GM12891 (cell line): ENCODE data around the gene DDI2.
"Not testable (repeated sequence)": the region's sequence is repeated elsewhere in the genome, so short reads cannot be mapped to it uniquely, and the experiment has no call there.

ENCODE experiments used
- DNase-seq: peaks from one replicate; pipeline ENCODE4 v3.0.0; 2011; ENCODE audit warnings: low spot score; ENCODE audit not compliant: insufficient read length
- FAIRE-seq: peaks from 2 replicates; lab custom pipeline; 2011; peaks lifted over from hg19 to GRCh38; lab: Jason Lieb, UNC
- PAX5 ChIP-seq: IDR thresholded peaks from 2 replicates; pipeline ENCODE4 v1.6.1; 2011; ENCODE audit warnings: low read length, moderate library complexity, mild to moderate bottlenecking; ENCODE audit not compliant: insufficient read depth, severe bottlenecking
- POLR2A ChIP-seq: IDR thresholded peaks from 2 replicates; pipeline ENCODE4 v1.6.1; 2011; ENCODE audit warnings: low read depth, low read length, control low read depth
- POLR2AphosphoS5 ChIP-seq: IDR thresholded peaks from 2 replicates; pipeline ENCODE4 v1.6.1; 2011; ENCODE audit warnings: low read depth, low read length, control low read depth
- POU2F2 ChIP-seq: IDR thresholded peaks from 2 replicates; pipeline ENCODE4 v1.6.1; 2011; ENCODE audit warnings: low read depth, mild to moderate bottlenecking, control low read depth, low read length, moderate library complexity
- SPI1 ChIP-seq: IDR thresholded peaks from 2 replicates; pipeline ENCODE4 v1.6.1; 2011; ENCODE audit warnings: low read depth, low read length, control low read depth
- TAF1 ChIP-seq: IDR thresholded peaks from 2 replicates; pipeline ENCODE4 v1.6.1; 2011; ENCODE audit warnings: low read depth, low read length, control low read depth

Gene DDI2

DNA sequence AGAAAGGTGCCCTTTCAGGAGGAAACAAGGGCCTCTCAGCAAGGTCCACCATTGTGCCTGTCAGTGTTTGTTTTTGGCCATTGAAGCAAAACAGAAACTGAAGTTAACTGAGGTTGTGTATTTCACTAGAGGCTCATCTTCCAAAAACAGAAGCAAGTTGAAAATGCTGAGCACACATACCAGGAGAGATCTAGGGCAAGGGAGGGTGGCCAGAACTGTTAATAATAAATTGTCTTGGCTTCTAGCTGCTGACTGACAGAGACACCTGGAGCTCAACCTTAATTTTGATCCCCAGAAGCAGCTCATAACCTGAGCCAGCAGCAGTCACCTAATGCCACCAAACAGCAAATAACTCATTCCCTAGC is 37.6 kb upstream of the DDI2 start:
- DNase-seq (peak; percentile 30), FAIRE-seq (peak; percentile 67)
- no peak for TF ChIP-seq PAX5
- no peak for TF ChIP-seq POLR2AphosphoS5
- TF ChIP-seq SPI1 = no peak
- no peak for TF ChIP-seq POLR2A
- TF ChIP-seq POU2F2 = no peak
- no peak for TF ChIP-seq TAF1

DNA sequence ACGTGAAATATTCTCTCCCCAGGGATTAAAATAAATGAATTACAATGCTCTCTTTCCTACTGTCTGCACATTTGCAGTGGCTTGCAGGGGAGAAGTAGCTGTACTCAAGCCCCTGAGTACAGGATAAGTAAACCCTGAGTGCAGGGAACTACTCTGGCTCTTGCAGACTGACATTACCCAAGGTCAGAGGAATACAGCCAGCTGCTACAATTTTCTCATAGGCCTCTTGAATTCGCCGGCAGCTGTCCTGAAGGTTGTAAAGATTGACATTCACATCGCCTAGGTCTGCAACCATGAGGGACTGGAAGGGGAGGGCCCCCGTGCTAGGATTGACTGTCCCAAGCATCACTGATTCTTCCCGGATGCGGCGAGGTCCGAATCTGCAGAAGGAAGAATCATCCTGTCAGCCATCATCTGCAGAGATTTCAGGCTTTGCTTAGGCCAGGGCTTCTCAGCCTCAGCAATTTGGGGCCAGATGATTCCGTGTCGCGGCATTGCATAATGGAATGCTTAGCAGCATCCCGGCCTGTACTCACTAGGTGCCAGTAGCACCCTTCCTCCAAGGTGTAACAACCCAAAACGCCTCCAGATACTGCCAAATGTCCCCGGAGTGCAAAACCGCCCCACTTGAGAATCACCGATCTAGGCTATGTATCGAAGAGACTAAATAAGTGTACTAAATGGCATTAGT is 34.1 kb upstream of the DDI2 start:
- TF ChIP-seq POLR2A (no peak), POU2F2 (no peak)
- DNase-seq (no peak), FAIRE-seq (no peak)

DNA sequence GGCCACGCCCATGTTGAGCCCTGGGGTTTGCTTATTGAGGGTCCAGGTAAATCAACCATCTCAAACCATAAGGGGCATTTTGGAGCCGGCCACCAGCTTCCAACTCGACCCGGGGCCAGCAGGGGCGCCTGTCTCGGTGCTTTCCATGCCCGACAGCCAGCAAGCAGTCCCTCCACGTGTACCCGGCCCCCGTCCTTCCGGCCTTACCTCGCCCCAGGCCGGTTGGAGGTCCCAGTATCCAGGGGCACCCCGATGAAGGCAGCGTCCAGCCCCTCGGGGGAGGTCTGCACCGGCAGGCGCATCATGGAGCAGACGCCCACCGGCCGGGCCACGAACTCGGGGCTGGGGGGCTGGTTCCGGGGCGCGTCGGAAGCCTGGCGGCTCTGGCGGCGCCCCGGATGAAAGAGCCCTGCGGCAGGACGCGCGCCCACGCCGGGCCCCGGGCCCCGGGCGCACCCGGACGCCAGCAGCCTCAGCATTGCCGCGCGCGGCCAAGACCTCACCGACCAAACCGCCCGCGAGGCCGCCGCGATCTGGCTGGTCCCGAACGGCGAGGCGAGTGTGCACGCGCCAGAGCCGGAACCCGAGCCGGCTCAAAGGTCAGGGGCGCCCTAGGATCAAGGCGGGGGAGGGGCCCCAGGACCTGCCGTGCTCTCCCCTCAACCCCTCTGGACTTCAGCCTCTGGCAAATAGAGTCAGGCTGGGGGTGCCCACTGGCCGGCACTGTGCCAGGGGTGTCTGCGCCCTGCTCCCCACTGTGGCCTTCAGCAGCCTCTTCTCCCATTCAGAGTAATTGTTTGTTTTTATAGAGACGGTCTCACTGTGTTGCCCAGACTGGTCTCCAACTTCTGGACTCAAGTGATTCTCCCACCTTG is 32.5 kb upstream of the DDI2 start, which contains the start of gene AGMAT:
AGMAT (minus strand) TSS at position 563 of the 875 bp plus-strand sequence; CDS start at position 479, 84 bp downstream.
- TF ChIP-seq PAX5 (no peak), POLR2AphosphoS5 (0 out of 2 replicates have a peak, but pooled peaks have one; percentile 34), POU2F2 (no peak), POLR2A (no peak)
- peak; percentile 77 for DNase-seq
- FAIRE-seq = peak; percentile 61

- DNase-seq = no peak
- no peak for FAIRE-seq
- TF ChIP-seq TAF1 (no peak), POLR2AphosphoS5 (no peak)
Observed at GRCh38 chr1:15592285-15592684, 25.0 kb upstream of the DDI2 start.

DNA sequence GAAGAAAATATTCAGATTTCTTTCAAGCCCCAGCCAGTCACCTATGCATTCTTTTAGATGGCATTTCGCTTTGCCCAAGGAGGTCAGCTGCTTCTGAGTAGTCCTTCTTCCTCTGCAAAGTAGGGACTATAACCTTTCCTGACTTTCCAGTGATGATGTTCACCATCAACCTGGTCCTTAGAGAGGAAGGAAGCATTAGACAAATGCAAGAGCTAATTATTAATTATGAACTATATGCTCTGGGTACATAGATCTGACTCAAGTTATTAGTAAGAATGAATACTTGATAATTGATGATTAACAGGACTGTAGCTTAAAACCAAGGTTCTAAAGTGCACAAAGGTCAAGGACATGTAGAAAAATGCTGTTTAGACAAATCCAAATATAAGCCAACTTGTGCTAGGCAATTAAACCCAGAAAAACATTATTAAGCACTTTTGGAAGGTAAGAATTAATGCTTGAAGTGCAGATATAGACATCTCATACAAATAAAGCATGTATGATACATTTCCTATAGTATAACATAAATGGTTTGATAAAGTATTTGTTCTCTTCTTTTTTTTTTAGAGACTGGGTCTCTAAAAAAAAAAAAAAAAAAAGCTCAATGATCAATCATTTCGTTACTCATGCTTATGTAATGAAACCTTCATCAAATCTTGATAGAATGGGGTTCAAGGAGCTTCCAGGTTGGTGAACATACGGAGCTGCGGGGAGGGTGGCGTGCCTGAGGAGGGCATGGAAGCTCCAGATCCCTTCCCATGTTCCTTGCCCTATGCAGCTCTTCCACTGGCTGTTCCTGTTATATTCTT is 21.2 kb upstream of the DDI2 start:
- FAIRE-seq (no peak), DNase-seq (no peak)
- TF ChIP-seq POU2F2 (no peak), POLR2AphosphoS5 (no peak), TAF1 (no peak), SPI1 (no peak), POLR2A (no peak), PAX5 (no peak)

DNA sequence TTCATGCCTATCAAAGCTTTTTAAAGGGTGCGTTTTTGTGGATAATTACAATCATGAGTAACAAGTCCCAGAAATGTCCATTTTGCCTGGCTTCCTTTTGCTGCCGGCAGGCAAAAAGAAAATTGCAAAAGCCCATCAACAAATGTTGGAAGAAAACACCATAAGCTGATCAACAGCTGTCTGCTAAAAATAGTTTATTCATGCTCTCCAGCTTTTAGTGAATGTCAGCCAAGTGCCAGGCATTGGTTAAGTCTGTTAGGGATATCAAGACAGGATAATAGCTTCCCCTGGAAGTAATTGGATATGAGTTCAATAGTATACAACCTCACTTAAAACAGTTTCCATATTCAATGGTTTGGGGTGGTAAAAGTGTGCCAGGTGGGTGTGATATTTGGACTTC is 18.8 kb upstream of the DDI2 start:
- DNase-seq = no peak
- TF ChIP-seq POU2F2 (no peak), PAX5 (no peak), POLR2AphosphoS5 (no peak), SPI1 (no peak), POLR2A (no peak), TAF1 (no peak)
- FAIRE-seq = no peak

DNA sequence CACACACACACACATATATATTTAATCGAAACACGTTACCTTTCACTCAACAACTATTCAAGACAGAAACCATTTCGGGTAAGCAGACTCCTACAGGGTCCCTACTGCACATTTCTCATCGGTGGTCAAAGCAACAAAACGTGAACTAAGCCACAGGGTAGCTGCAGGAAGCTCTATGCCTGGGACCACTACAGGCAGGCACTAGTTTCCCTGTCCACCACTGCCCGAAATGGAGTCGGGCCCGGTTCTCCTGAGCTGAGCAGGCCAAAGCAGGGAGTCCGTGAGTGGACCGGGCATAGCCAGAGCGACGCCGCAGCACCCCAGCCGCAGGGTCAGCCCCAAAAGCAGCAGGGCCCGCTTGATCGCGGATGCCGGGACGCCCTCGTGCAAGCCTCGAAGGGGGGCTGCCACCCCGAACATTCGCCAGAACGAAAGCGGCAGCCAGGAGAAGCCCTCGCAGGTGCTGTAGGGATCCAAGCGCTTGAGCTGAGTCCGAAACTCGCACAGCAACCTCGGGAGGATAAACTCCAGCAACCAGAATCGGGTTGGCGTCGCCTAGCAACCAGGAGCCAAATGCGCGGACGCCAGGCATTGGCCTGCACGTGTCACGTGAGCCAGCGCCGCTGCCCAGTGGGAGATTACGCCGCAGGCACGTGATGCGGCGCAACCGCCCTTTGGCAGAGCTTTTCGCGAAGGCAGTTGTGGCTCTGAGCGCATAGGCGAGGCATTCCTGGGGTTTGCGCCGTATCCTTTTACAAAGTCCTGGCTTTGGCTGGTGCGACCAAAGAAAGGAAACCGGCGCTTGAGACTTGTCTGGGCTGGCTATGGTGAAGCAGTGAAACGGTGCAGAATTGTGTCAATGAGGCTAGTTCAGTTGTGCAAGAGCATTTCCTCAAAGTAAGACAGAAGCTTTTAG is 13.9 kb upstream of the DDI2 start:
- TF ChIP-seq POLR2A (peak; percentile 66; the same call in 1 of the 2 replicates), TAF1 (no peak), POLR2AphosphoS5 (peak; percentile 52; the same call in 1 of the 2 replicates), SPI1 (0 out of 2 replicates have a peak, but pooled peaks have one; percentile 21)
- peak; percentile 97 for DNase-seq
- peak; percentile 99 for FAIRE-seq

- DNase-seq, FAIRE-seq: not testable (repeated sequence)
Observed at GRCh38 chr1:15603966-15604282, 13.3 kb upstream of the DDI2 start.

DNA sequence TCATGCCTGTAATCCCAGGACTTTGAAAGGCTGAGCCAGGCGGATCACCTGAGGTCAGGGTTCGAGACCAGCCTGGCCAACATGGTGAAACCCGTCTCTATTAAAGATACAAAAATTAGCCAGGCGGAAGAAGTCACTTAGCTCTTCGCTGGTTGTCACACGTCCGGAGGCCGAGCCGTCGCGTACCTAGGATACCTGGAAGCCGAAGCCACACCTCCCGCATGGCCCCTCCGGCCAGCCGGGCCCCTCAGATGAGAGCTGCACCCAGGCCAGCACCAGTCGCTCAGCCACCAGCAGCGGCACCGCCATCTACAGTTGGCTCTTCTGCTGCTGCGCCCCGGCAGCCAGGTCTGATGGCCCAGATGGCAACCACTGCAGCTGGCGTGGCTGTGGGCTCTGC is 12.9 kb upstream of the DDI2 start:
- FAIRE-seq, DNase-seq: not testable (repeated sequence)
